Endothelial cell of umbilical vein (primary cell): ENCODE data around the gene MOB3B. TPM values are rescaled to one million over a fixed set of nuclear protein-coding genes. Genes with fewer than 3 reads are reported as not detected.

ENCODE experiments used
- BruUV-seq: library from RNA; stranded (reverse); fragments of 400-500 nt; replicated peaks from 2 replicates; lab custom pipeline; 2021; lab: Mats Ljungman, UMichigan
- CTCF ChIA-PET: fragments of 300-600, 350-600 bp; sonication (Branson Sonifier 250); formaldehyde crosslinking; loops from one replicate; lab custom pipeline; 2021; ENCODE audit warnings: antibody characterized with exemption, inconsistent platforms; lab: Charles Lee
- POLR2A ChIA-PET: fragments of 300-600, 350-600 bp; sonication (Branson Sonifier 250); formaldehyde crosslinking; loops from one replicate; lab custom pipeline; 2021; ENCODE audit warnings: antibody characterized with exemption, inconsistent platforms; lab: Charles Lee
- DNase-seq: peaks from one replicate; pipeline ENCODE4 v3.0.0-alpha.2; 2011; ENCODE audit warnings: low read depth, low spot score
- FAIRE-seq: peaks from 2 replicates; lab custom pipeline; 2011; peaks lifted over from hg19 to GRCh38; lab: Jason Lieb, UNC
- H2AFZ ChIP-seq: 2 replicates; pipeline ENCODE4 v1.6.0; 2012; ENCODE audit warnings: low read depth, low read length, control low read depth, inconsistent platforms
- H3K27ac ChIP-seq: 2 replicates; pipeline ENCODE4 v1.5.1; 2011; ENCODE audit warnings: low read depth, mild to moderate bottlenecking, control low read depth, low read length, moderate library complexity; ENCODE audit not compliant: insufficient read depth
- H3K27me3 ChIP-seq, 2 experiments: 2 replicates each; pipeline versions ENCODE4 v1.6.0 to v1.6.1; 2011; ENCODE audit warnings: low read length in 2 of 2, mixed read lengths in 1 of 2; ENCODE audit not compliant: control insufficient read depth in 2 of 2, insufficient read depth in 2 of 2
- H3K36me3 ChIP-seq, 2 experiments: 2 replicates in 1 of 2; 3 replicates in 1 of 2; pipeline ENCODE4 v1.5.1; 2011; ENCODE audit warnings: low read length in 2 of 2, mild to moderate bottlenecking in 1 of 2, moderate library complexity in 1 of 2; ENCODE audit not compliant: control insufficient read depth in 2 of 2, insufficient read depth in 2 of 2; ENCODE audit errors: extremely low read depth in 1 of 2
- H3K4me1 ChIP-seq: 3 replicates; pipeline ENCODE4 v1.5.1; 2011; ENCODE audit warnings: mild to moderate bottlenecking, low read length; ENCODE audit not compliant: control insufficient read depth, insufficient read depth; ENCODE audit errors: extremely low read depth
- H3K4me2 ChIP-seq: 2 replicates; pipeline ENCODE4 v1.6.1; 2011; ENCODE audit warnings: low read length, control low read depth, mixed read lengths; ENCODE audit not compliant: insufficient read depth
- H3K4me3 ChIP-seq, 3 experiments: fragments of 200-600 bp in 1 of 3; sonication (generic), shearing (Covaris generic) in 1 of 3; replicated peaks in 1 of 3; 2 replicates each; pipeline ENCODE4 v1.5.1; 2011 to 2016; ENCODE audit warnings: control low read depth in 3 of 3, low read length in 3 of 3, mild to moderate bottlenecking in 2 of 3, inconsistent platforms in 1 of 3, low read depth in 1 of 3, moderate library complexity in 1 of 3; ENCODE audit not compliant: insufficient read depth in 1 of 3
- H3K79me2 ChIP-seq: 2 replicates; pipeline ENCODE4 v1.6.0; 2012; ENCODE audit warnings: low read length, inconsistent platforms; ENCODE audit not compliant: control insufficient read depth, insufficient read depth
- H3K9ac ChIP-seq: replicated peaks from 2 replicates; pipeline ENCODE3; 2011; ENCODE audit warnings: low read length, control low read depth; ENCODE audit not compliant: insufficient read depth; ENCODE audit errors: extremely low read depth
- H3K9me1 ChIP-seq: replicated peaks from 3 replicates; pipeline ENCODE4 v1.6.0; 2011; ENCODE audit warnings: mild to moderate bottlenecking, low read length; ENCODE audit not compliant: control insufficient read depth, insufficient read depth; ENCODE audit errors: extremely low read depth
- H3K9me3 ChIP-seq: replicated peaks from 2 replicates; pipeline ENCODE4 v1.5.1; 2012; ENCODE audit warnings: low read length, inconsistent platforms; ENCODE audit not compliant: control insufficient read depth, insufficient read depth
- H4K20me1 ChIP-seq: replicated peaks from 2 replicates; pipeline ENCODE3; 2011; ENCODE audit warnings: mild to moderate bottlenecking, low read length; ENCODE audit not compliant: control insufficient read depth, insufficient read depth; ENCODE audit errors: extremely low read depth
- EZH2 ChIP-seq: IDR thresholded peaks from 2 replicates; pipeline ENCODE4 v1.6.1; 2012; ENCODE audit warnings: borderline replicate concordance, low read depth, mild to moderate bottlenecking, moderate library complexity, low read length, inconsistent platforms; ENCODE audit not compliant: severe bottlenecking
- FOS ChIP-seq: IDR thresholded peaks from 2 replicates; pipeline ENCODE4 v1.6.1; 2011; ENCODE audit warnings: mild to moderate bottlenecking, low read length, moderate library complexity, borderline replicate concordance; ENCODE audit not compliant: insufficient read depth
- GATA2 ChIP-seq: IDR thresholded peaks from 2 replicates; pipeline ENCODE4 v1.7.0; 2011; ENCODE audit warnings: low read depth, mild to moderate bottlenecking, moderate library complexity, mixed read lengths, low read length; ENCODE audit not compliant: insufficient read length, insufficient read depth
- JUN ChIP-seq: IDR thresholded peaks from 2 replicates; pipeline ENCODE4 v1.6.1; 2011; ENCODE audit warnings: borderline replicate concordance, low read depth; ENCODE audit not compliant: insufficient read length, insufficient read depth
- MAX ChIP-seq: IDR thresholded peaks from 2 replicates; pipeline ENCODE4 v1.6.1; 2011; ENCODE audit not compliant: insufficient read depth, insufficient read length
- MYC ChIP-seq: IDR thresholded peaks from one replicate; pipeline ENCODE4 v1.6.1; 2011; ENCODE audit warnings: mild to moderate bottlenecking, low read depth, low read length
- POLR2A ChIP-seq: IDR thresholded peaks from 2 replicates; pipeline ENCODE4 v1.6.1; 2012; ENCODE audit warnings: low read depth, mild to moderate bottlenecking, control low read depth, low read length
- POLR2AphosphoS5 ChIP-seq: IDR thresholded peaks from 2 replicates; pipeline ENCODE4 v1.6.1; 2012; ENCODE audit warnings: low read depth, mild to moderate bottlenecking, control low read depth, low read length, moderate library complexity; ENCODE audit not compliant: insufficient read depth
- dilution Hi-C: fragments of 300-500 bp; cut with MboI; formaldehyde crosslinking; loops from one replicate; pipeline ENCODE4 v1.15.0; 2019; ENCODE audit warnings: low sequenced_read_pairs; ENCODE audit not compliant: extremely low pct_ligation_motif_present
- intact Hi-C: fragments of 100-400 bp; cut with micrococcal nuclease; formaldehyde crosslinking; loops from one replicate; pipeline ENCODE4 v1.10.0; 2022
- polyA plus RNA-seq, 4 experiments: library from polyadenylated mRNA; depleted of rRNA in 3 of 4; stranded (reverse) in 3 of 4; unstranded in 1 of 4; fragments of >200 nt; gene quantifications; 2 replicates each; pipeline versions ENCODE4 v1.2.1 to v1.2.3, GENCODE V29; 2011 to 2012; ENCODE audit warnings: missing spikeins in 1 of 4
- total RNA-seq: library from RNA; stranded (reverse); gene quantifications from 2 replicates; pipeline ENCODE4 v1.2.3, GENCODE V29; 2021
- TF ChIP-seq, protein P1 (sequence below), 2 donors: IDR thresholded peaks; 1 replicate in 1 of 2; 2 replicates in 1 of 2; pipeline ENCODE4 v1.5.1; 2011; ENCODE audit warnings: low read length in 2 of 2, mild to moderate bottlenecking in 2 of 2, moderate library complexity in 2 of 2, control low read depth in 1 of 2, inconsistent platforms in 1 of 2, low read depth in 1 of 2; ENCODE audit not compliant: insufficient read depth in 1 of 2; ENCODE audit errors: extremely low read depth in 1 of 2

The MOB3B gene
- total and polyA plus RNA-seq, 2 donors (not counting 3 experiments of a cell fraction or from before 2014, with no cell fraction given) = 0.03 TPM; not detected in 1

DNA sequence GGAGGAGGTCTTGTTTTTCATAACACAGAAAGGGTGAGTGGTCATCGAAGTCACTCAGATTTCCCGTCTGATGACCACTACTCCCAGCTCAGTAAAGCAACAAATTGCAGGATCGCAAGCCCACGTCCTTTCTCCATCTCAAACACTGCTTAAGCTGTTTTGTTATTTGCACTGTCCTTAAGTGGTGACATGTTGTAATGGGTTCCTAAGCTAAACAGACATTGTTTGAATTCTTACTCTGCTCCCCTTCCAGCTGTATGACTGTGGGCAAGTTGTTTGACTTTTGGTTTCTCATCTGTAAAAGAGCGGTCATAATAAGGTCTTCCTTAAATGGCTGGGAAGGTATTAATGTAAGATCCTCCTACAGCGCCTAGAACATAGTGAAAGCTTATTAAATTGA, 169.9 kb downstream of the MOB3B start:
- FAIRE-seq (no peak), DNase-seq (no peak)
- Histone ChIP-seq H3K4me2 (no peak overlapping the region), H2AFZ (no peak overlapping the region), H3K27me3 (no peaks in the 10 kb centered on the region), H3K9me3 (no peaks in the 10 kb centered on the region), H3K4me3 (no peak overlapping the region), H3K9ac (no peak overlapping the region), H3K4me1 (no peaks in the 10 kb centered on the region), H3K27ac (no peak overlapping the region), H4K20me1 (no peaks in the 10 kb centered on the region), H3K9me1 (no peaks in the 10 kb centered on the region), H3K36me3 (no peaks in the 10 kb centered on the region), H3K79me2 (no peaks in the 10 kb centered on the region)
- BruUV-seq = no TSS peak
- intact Hi-C loops (no loop called here), dilution Hi-C loops (no loop called here)
- CTCF ChIA-PET = interaction anchor here (1.0 to 1.3 kb wide), 2 partner anchors 9 to 12 kb away, joined by 3 to 4 read pairs; no protein-coding TSS in a partner anchor
- TF ChIP-seq FOS (no peak), EZH2 (no peak)
- POLR2A ChIA-PET = no interaction called here

GRCh38 chr9:27358007-27358406, 171.6 kb downstream of the MOB3B start:
- H3K27me3 ChIP-seq = no peaks in the 10 kb centered on the region
- POLR2A ChIA-PET = no interaction called here
- BruUV-seq = no TSS peak
- no peak for DNase-seq
- dilution Hi-C loops = no loop called here
- CTCF ChIA-PET = interaction anchor here (1.3 kb wide), 1 partner anchor 25 kb away, joined by 5 read pairs; no protein-coding TSS in a partner anchor
- no peak overlapping the region for H3K27ac ChIP-seq
- H4K20me1 ChIP-seq = no peaks in the 10 kb centered on the region
- H3K79me2 ChIP-seq = no peaks in the 10 kb centered on the region
- H2AFZ ChIP-seq = no peak overlapping the region
- H3K9ac ChIP-seq = no peak overlapping the region
- no peak overlapping the region for H3K4me3 ChIP-seq
- no peak overlapping the region for H3K4me2 ChIP-seq
- TF ChIP-seq POLR2AphosphoS5 (no peak), GATA2 (no peak), FOS (no peak), EZH2 (no peak), POLR2A (no peak), MAX (no peak), MYC (no peak), JUN (no peak)
- TF ChIP-seq, protein P1, sequence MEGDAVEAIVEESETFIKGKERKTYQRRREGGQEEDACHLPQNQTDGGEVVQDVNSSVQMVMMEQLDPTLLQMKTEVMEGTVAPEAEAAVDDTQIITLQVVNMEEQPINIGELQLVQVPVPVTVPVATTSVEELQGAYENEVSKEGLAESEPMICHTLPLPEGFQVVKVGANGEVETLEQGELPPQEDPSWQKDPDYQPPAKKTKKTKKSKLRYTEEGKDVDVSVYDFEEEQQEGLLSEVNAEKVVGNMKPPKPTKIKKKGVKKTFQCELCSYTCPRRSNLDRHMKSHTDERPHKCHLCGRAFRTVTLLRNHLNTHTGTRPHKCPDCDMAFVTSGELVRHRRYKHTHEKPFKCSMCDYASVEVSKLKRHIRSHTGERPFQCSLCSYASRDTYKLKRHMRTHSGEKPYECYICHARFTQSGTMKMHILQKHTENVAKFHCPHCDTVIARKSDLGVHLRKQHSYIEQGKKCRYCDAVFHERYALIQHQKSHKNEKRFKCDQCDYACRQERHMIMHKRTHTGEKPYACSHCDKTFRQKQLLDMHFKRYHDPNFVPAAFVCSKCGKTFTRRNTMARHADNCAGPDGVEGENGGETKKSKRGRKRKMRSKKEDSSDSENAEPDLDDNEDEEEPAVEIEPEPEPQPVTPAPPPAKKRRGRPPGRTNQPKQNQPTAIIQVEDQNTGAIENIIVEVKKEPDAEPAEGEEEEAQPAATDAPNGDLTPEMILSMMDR (IDR thresholded peaks at IDR 0.05; ENCODE audit: extremely low read depth in 1 of 2, insufficient read depth in 1 of 2, low read depth in 1 of 2, low read length in 2 of 2) = no peak
- H3K4me1 ChIP-seq = no peaks in the 10 kb centered on the region
- no peaks in the 10 kb centered on the region for H3K9me3 ChIP-seq
- no peaks in the 10 kb centered on the region for H3K9me1 ChIP-seq
- H3K36me3 ChIP-seq = no peaks in the 10 kb centered on the region
- no peak for FAIRE-seq
- intact Hi-C loops = no loop called here
